Tibial artery (tissue), 4 donors: ENCODE measurements around the gene ZNF26.
"Not testable (repeated sequence)": the region's sequence is repeated elsewhere in the genome, so short reads cannot be mapped to it uniquely, and the experiment has no call there.

Experiments
- DNase-seq, 2 donors: peaks; one replicate each; pipeline ENCODE4 v3.0.0-alpha.2; 2019
- H3K27ac ChIP-seq, 2 donors: fragments of 200-600 bp; sonication (generic) in 1 of 2; 1 replicate in 1 of 2; 2 replicates in 1 of 2; pipeline ENCODE4 v1.5.1; 2018 to 2019; ENCODE audit warnings: mild to moderate bottlenecking in 1 of 2
- H3K27me3 ChIP-seq, 2 donors: fragments of 200-600 bp; sonication (generic) in 1 of 2; one replicate each; pipeline versions ENCODE4 v1.5.1 to v1.6.0; 2016 to 2019
- H3K36me3 ChIP-seq, 3 donors: fragments of 200-600 bp; sonication (generic) in 2 of 3; one replicate each; pipeline ENCODE4 v1.5.1; 2016 to 2019; ENCODE audit warnings: mild to moderate bottlenecking in 2 of 3
- H3K4me1 ChIP-seq, 4 donors: fragments of 200-600 bp; sonication (generic) in 2 of 4; 1 replicate in 3 of 4; 2 replicates in 1 of 4; pipeline ENCODE4 v1.5.1; 2016 to 2019
- H3K4me3 ChIP-seq, 2 donors: fragments of 200-600 bp; sonication (generic) in 1 of 2; 1 replicate in 1 of 2; 2 replicates in 1 of 2; pipeline ENCODE4 v1.5.1; 2018 to 2019; ENCODE audit warnings: mild to moderate bottlenecking in 2 of 2
- H3K9me3 ChIP-seq, 3 donors: fragments of 200-600 bp; sonication (generic) in 1 of 3; one replicate each; pipeline ENCODE4 v1.5.1; 2016 to 2019
- CTCF ChIP-seq, 2 experiments: fragments of 200-600 bp in 1 of 2; fragments of 450-650 bp in 1 of 2; IDR thresholded peaks; one replicate each; pipeline ENCODE4 v1.5.1; 2017 to 2019; ENCODE audit warnings: antibody characterized with exemption in 2 of 2, mild to moderate bottlenecking in 1 of 2, moderate library complexity in 1 of 2
- intact Hi-C: fragments of 100-400 bp; cut with DNase I; formaldehyde crosslinking; loops from one replicate; pipeline ENCODE4 v1.15.0; 2023; ENCODE audit warnings: low total_unique reads

ZNF26 gene

DNA sequence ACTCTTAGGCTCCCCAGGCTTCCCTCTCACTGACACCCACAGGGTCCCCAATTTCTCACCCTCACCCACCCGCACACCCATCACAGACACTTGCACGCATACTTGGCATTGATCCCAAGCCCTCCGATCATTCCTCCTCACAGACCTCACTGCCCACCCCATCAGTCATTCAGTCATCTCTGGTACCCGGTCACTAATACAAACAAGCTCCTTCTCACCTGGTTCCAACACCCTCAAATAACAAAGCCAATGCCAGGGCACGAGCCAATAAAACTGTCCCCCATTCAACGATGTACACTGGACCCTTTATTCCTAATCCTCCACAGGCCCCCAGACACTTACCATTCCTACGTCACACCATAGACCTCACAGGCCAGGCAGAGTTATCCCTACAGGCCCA, 32.4 kb upstream of the ZNF26 start:
- Histone ChIP-seq H3K27ac (no peak overlapping the region), H3K4me3 (no peak overlapping the region), H3K4me1 (peaks cover 0 to 23% (median 11%) of the 10 kb centered on the region in 4 donors), H3K36me3 (peaks cover 13 to 50% (median 32%) of the 10 kb centered on the region in 3 donors), H3K27me3 (no peaks in the 10 kb centered on the region), H3K9me3 (peaks cover 0 to 58% (median 48%) of the 10 kb centered on the region in 3 donors)
- DNase-seq: peak in 1 of 2 donors; percentile 40
- intact Hi-C loops: no loop called here
- TF ChIP-seq CTCF (IDR thresholded peaks at IDR 0.05): no peak

- intact Hi-C loops: loop anchor here (5.0 kb wide), 1 partner anchor 47 kb away; no protein-coding TSS in a partner anchor
- TF ChIP-seq CTCF (IDR thresholded peaks at IDR 0.05): no peak
- Histone ChIP-seq H3K36me3 (peaks cover 6 to 42% (median 25%) of the 10 kb centered on the region in 3 donors), H3K4me3 (peak overlapping the region; percentile 76 to 89), H3K27ac (peak overlapping the region; percentile 85 to 92), H3K4me1 (peaks cover 0 to 23% (median 11%) of the 10 kb centered on the region in 4 donors), H3K27me3 (no peaks in the 10 kb centered on the region), H3K9me3 (peaks cover 0 to 53% (median 40%) of the 10 kb centered on the region in 3 donors)
- peak in 1 of 2 donors; percentile 35 for DNase-seq
Observed at GRCh38 chr12:132954471-132955048, 31.6 kb upstream of the ZNF26 start.

GRCh38 chr12:132955094-132956010, 30.8 kb upstream of the ZNF26 start:
- H3K27ac ChIP-seq: peak overlapping the region; percentile 85 to 92
- H3K4me3 ChIP-seq: peak overlapping the region; percentile 76 to 89
- H3K27me3 ChIP-seq: no peaks in the 10 kb centered on the region
- H3K36me3 ChIP-seq: peaks cover 0 to 34% (median 17%) of the 10 kb centered on the region in 3 donors
- H3K4me1 ChIP-seq: peaks cover 0 to 23% (median 11%) of the 10 kb centered on the region in 4 donors
- intact Hi-C loops: loop anchor here (5.0 kb wide), 1 partner anchor 48 kb away; no protein-coding TSS in a partner anchor
- TF ChIP-seq CTCF (IDR thresholded peaks at IDR 0.05): no peak
- no peak for DNase-seq
- peaks cover 0 to 45% (median 32%) of the 10 kb centered on the region in 3 donors for H3K9me3 ChIP-seq

- Histone ChIP-seq H3K4me1 (peaks cover 0 to 23% (median 11%) of the 10 kb centered on the region in 4 donors), H3K9me3 (peaks cover 0 to 37% (median 24%) of the 10 kb centered on the region in 3 donors), H3K27ac (peak within 1 kb of the TSS; percentile 85 to 92), H3K27me3 (no peaks in the 10 kb centered on the region), H3K36me3 (peaks cover 0 to 30% (median 14%) of the 10 kb centered on the region in 3 donors), H3K4me3 (peak within 1 kb of the TSS; percentile 76 to 89)
- DNase-seq: peak; percentile 81 to 91
- intact Hi-C loops: loop anchor here (5.0 kb wide), 1 partner anchor 49 kb away; no protein-coding TSS in a partner anchor
- TF ChIP-seq CTCF (IDR thresholded peaks at IDR 0.05): no peak
Observed at GRCh38 chr12:132956011-132956788, 30.0 kb upstream of the ZNF26 start, which contains the start of gene ZNF605. ZNF605 (minus strand) TSS chr12:132956306; CDS start chr12:132945635, 10,671 bp downstream.

- peaks cover 21 to 50% (median 28%) of the 10 kb centered on the region in 3 donors for H3K36me3 ChIP-seq
- H3K4me1 ChIP-seq, H3K27ac ChIP-seq, H3K4me3 ChIP-seq, H3K27me3 ChIP-seq, intact Hi-C loops: not testable (repeated sequence)
- peak in 1 of 2 donors; percentile 27 for DNase-seq
- H3K9me3 ChIP-seq: peaks cover 0 to 37% (median 5%) of the 10 kb centered on the region in 3 donors
Observed at GRCh38 chr12:132961790-132962189, 24.4 kb upstream of the ZNF26 start.
